Measurements from ENCODE around the gene FOSL2. TPM values are rescaled to one million over a fixed set of nuclear protein-coding genes. Genes with fewer than 3 reads are reported as not detected.

FOSL2 gene
- polyA plus RNA-seq, 1 of the 3 experiments (the other 2 are of a cell fraction) = 41.7 TPM

DNA sequence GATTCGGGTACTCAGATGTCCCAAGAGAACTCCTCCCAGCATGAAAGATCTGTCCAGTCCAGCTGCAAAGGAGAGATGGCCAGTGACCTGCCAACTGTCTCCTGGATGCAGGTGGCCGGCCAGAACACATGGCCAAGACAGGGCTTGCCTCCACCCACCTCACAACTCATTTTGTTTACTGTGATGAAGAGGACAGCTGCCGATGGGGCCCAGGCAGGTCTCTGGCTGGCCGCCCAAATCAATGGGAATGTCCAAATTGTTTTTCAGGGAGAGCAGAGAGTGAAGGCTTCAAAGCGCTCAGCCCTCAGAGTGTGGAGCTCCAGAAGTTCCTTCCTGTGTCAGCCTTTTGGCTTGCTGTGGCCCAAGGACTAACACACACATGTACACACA lies 41.9 kb downstream of the FOSL2 start:
- no peaks in the 10 kb centered on the region for H3K9me2 ChIP-seq
- H3K4me1 ChIP-seq (ENCODE audit: control insufficient read depth in 1 of 2, insufficient read depth in 2 of 2, low read depth in 1 of 2, low read length in 1 of 2) = peaks cover 0 to 7% of the 10 kb centered on the region in 2 experiments; a peak in 1 of 4 replicates
- no peaks in the 10 kb centered on the region for H3K9me3 ChIP-seq
- TF ChIP-seq FOSL2 (IDR thresholded peaks at IDR 0.05; ENCODE audit: borderline replicate concordance, low read depth) (no peak), FOXJ3 (CRISPR knock-in tag; IDR thresholded peaks at IDR 0.05) (no peak), ELF1 (IDR thresholded peaks at IDR 0.05) (no peak), TEAD4 (IDR thresholded peaks at IDR 0.05; ENCODE audit: borderline replicate concordance, insufficient read depth) (no peak), MEF2A (IDR thresholded peaks at IDR 0.05; ENCODE audit: borderline replicate concordance, low read depth) (no peak), EZH2phosphoT487 (IDR thresholded peaks at IDR 0.05; ENCODE audit: borderline replicate concordance, low read depth) (no peak), FOXM1 (IDR thresholded peaks at IDR 0.05; ENCODE audit: low read depth) (no peak)
- TF ChIP-seq, protein P1, sequence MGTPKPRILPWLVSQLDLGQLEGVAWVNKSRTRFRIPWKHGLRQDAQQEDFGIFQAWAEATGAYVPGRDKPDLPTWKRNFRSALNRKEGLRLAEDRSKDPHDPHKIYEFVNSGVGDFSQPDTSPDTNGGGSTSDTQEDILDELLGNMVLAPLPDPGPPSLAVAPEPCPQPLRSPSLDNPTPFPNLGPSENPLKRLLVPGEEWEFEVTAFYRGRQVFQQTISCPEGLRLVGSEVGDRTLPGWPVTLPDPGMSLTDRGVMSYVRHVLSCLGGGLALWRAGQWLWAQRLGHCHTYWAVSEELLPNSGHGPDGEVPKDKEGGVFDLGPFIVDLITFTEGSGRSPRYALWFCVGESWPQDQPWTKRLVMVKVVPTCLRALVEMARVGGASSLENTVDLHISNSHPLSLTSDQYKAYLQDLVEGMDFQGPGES (IDR thresholded peaks at IDR 0.05; ENCODE audit: low read depth, low read length) = no peak
- H3K79me2 ChIP-seq (ENCODE audit: insufficient read depth) = no peaks in the 10 kb centered on the region
- no peak overlapping the region for H3K4me3 ChIP-seq (ENCODE audit: low read depth in 2 of 2, low read length in 1 of 2)
- CTCF ChIA-PET = interaction anchor here (1.4 to 2.0 kb wide), 2 partner anchors 11 to 18 kb away, joined by 3 to 7 read pairs; no protein-coding TSS in a partner anchor
- no peak overlapping the region for H2AFZ ChIP-seq (ENCODE audit: low read depth)
- H3K36me3 ChIP-seq (replicated peaks in 1 of 2; ENCODE audit: control insufficient read depth in 1 of 2, insufficient read depth in 2 of 2, low read length in 1 of 2) = no peaks in the 10 kb centered on the region
- DNase-seq = no peak
- no peaks in the 10 kb centered on the region for H3K27me3 ChIP-seq (ENCODE audit: insufficient read depth)
- no peak overlapping the region for H3K9ac ChIP-seq
- H3F3A ChIP-seq (replicated peaks; ENCODE audit: insufficient read depth) = no peaks in the 10 kb centered on the region
- POLR2A ChIA-PET = no interaction called here
- H3K27ac ChIP-seq (ENCODE audit: low read depth in 2 of 2, low read length in 1 of 2) = no peak overlapping the region
- no peaks in the 10 kb centered on the region for H4K20me1 ChIP-seq (ENCODE audit: insufficient read depth)
- no peak overlapping the region for H3K4me2 ChIP-seq
- WGBS (ENCODE audit: low lambda C conversion rate) = 84% methylated on average over 5 of the region's 5 CpGs

DNA sequence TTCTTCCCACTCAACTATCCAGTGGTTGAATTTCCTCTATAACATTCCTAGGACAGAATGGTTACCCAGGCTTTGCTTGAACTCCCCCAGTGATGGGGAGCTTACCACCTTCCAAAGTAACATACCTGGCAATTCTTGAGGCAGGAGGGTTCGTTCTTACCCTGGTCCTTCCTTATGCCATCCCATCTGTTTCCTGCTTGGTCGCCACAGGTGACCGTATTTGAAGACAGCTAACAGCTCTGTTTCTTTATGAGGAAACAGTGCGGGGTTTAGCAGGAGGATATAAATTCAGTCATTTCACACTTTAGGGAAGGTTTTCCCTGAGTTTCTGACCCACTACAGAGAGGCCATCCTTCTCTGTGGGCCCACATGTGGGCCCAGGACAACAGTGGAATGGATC lies 42.6 kb downstream of the FOSL2 start:
- no peaks in the 10 kb centered on the region for H3F3A ChIP-seq (replicated peaks; ENCODE audit: insufficient read depth)
- H3K4me1 ChIP-seq (ENCODE audit: control insufficient read depth in 1 of 2, insufficient read depth in 2 of 2, low read depth in 1 of 2, low read length in 1 of 2) = peaks cover 0 to 7% of the 10 kb centered on the region in 2 experiments; a peak in 1 of 4 replicates
- H3K9ac ChIP-seq = no peak overlapping the region
- no peaks in the 10 kb centered on the region for H3K27me3 ChIP-seq (ENCODE audit: insufficient read depth)
- no peak overlapping the region for H3K4me2 ChIP-seq
- H3K79me2 ChIP-seq (ENCODE audit: insufficient read depth) = no peaks in the 10 kb centered on the region
- no peak overlapping the region for H2AFZ ChIP-seq (ENCODE audit: low read depth)
- 86% methylated on average over 4 of the region's 4 CpGs for WGBS (ENCODE audit: low lambda C conversion rate)
- H3K9me3 ChIP-seq = no peaks in the 10 kb centered on the region
- ChIA-PET CTCF (interaction anchor here (0.6 to 2.0 kb wide), 4 partner anchors 9 to 133 kb away, joined by 3 to 7 read pairs (median 3); no protein-coding TSS in a partner anchor), POLR2A (no interaction called here)
- no peaks in the 10 kb centered on the region for H3K9me2 ChIP-seq
- no peak overlapping the region for H3K27ac ChIP-seq (ENCODE audit: low read depth in 2 of 2, low read length in 1 of 2)
- no peak for TF ChIP-seq ELF1 (IDR thresholded peaks at IDR 0.05)
- no peak for TF ChIP-seq FOXM1 (IDR thresholded peaks at IDR 0.05; ENCODE audit: low read depth)
- TF ChIP-seq NFIC (IDR thresholded peaks at IDR 0.05; ENCODE audit: borderline replicate concordance) = no peak
- TF ChIP-seq, protein P2, sequence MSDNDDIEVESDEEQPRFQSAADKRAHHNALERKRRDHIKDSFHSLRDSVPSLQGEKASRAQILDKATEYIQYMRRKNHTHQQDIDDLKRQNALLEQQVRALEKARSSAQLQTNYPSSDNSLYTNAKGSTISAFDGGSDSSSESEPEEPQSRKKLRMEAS (IDR thresholded peaks at IDR 0.05; ENCODE audit: low read depth) = no peak
- no peak for TF ChIP-seq EP300 (IDR thresholded peaks at IDR 0.05; ENCODE audit: borderline replicate concordance in 1 of 2, low read depth in 1 of 2, low read length in 1 of 2)
- TF ChIP-seq GATA2 (CRISPR knock-in tag; IDR thresholded peaks at IDR 0.05) = no peak
- TF ChIP-seq TEAD4 (IDR thresholded peaks at IDR 0.05; ENCODE audit: borderline replicate concordance, insufficient read depth) = no peak
- TF ChIP-seq EZH2phosphoT487 (IDR thresholded peaks at IDR 0.05; ENCODE audit: borderline replicate concordance, low read depth) = no peak
- no peak for DNase-seq
- no peaks in the 10 kb centered on the region for H3K36me3 ChIP-seq (replicated peaks in 1 of 2; ENCODE audit: control insufficient read depth in 1 of 2, insufficient read depth in 2 of 2, low read length in 1 of 2)
- no peaks in the 10 kb centered on the region for H4K20me1 ChIP-seq (ENCODE audit: insufficient read depth)
- H3K4me3 ChIP-seq (ENCODE audit: low read depth in 2 of 2, low read length in 1 of 2) = no peak overlapping the region
